ENCODE results near the gene APP.
"Not testable (repeated sequence)": the region's sequence is repeated elsewhere in the genome, so short reads cannot be mapped to it uniquely, and the experiment has no call there.

APP gene

GRCh38 chr21:26013970-26014369 is 156.6 kb downstream of the APP start:
- DNase-seq = no peak

DNA sequence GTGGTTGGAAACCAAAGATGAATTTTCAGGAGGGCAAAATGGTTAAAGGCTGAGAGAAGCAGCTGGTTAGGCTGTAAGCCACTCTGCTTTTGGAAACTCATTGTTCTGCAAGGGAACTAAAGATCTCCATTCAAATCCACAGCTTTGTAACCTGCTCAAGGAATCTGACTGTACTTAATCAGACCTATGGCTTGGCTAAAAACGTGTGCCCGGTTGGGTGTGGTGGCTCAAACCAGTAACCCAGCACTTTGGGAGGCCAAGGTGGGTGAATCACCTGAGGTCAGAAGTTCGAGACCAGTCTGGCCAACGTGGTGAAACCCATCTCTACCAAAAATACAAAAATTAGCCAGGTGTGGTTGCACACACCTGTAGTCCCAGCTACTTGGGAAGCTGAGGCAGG is 158.1 kb downstream of the APP start:
- not testable (repeated sequence) for DNase-seq

GRCh38 chr21:26011292-26011940 is 159.2 kb downstream of the APP start:
- DNase-seq = no peak

- DNase-seq = no peak
These were observed 162.5 kb downstream of the APP start for GRCh38 chr21:26007951-26008498.

DNA sequence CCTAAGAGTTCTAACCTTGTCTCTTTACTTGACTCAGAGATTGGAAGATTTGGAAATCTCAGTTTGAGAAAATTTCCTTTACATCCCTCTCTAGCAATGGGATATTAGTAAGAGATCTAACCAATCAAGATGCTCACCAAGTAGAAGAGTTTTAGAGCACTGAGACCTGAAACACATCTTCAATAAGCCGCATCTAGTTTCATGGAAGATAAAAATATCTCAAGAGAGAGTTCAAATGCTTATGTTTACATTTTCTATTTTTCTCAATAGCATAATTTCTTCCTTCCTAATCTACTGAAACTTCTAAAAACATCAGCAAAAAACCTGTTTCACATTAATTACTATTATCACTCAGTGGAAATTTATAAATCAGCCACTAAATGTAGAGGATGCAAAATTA is 165.1 kb downstream of the APP start:
- no peak for DNase-seq

GRCh38 chr21:26003404-26003803 is 167.2 kb downstream of the APP start:
- DNase-seq = no peak

DNA sequence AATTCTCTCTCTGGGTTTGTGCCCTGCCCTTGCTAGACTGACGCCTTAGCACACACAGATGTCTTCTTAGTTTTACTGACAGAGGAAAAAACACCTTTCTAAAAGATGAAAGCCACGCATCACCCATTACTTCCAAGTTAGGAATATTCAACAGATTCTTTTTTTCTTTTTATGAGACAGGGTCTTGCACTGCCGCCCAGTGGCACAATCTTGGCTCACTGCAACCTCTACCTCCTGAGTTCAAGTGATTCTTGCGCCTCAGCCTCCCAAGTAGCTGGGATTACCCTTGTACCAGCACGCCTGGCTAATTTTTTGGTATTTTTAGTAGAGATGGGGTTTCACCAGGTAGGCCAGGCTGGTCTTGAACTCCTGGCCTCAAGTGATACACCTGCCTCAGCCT is 169.2 kb downstream of the APP start:
- DNase-seq = no peak

- peak; percentile 7 for DNase-seq
These were observed 170.5 kb downstream of the APP start for GRCh38 chr21:25999921-26000582.

DNA sequence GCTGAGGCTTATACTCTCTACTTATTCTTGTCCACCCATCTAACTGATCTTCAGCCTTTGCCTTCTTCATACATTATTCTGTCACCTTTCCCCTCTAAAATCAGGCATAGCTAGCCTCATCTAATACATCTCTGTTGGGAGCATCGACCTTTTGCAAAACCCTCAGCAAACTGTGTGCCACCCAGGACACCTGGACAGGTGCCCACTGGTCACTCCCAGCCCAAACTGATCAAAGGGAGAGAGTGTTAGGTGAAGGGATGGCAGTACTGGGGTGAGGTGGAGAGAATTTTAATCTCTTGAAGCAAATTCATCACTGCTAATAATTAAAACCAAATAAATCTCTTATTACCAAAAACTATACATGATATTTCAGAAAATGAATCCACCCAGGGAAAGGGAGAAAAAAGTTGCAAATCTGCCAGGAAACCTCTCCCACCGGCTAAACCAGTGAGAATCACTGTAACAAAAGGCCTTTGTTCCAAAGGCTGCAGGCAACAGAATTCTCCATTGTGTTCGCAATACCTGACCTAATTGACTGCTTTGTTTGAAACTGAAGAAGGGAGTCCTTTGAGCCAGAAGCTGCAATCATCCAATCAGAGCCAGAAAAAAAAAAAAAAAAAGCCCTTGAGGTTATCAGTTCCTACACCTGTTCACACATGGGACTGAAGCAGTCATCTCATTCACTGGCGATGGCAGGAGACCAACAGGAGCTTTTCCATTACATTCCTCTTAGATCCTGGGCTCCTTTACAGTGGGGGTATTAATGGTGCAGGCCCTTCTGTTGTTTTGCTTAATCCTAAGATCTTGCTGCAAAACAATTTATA is 172.6 kb downstream of the APP start:
- no peak for DNase-seq

DNA sequence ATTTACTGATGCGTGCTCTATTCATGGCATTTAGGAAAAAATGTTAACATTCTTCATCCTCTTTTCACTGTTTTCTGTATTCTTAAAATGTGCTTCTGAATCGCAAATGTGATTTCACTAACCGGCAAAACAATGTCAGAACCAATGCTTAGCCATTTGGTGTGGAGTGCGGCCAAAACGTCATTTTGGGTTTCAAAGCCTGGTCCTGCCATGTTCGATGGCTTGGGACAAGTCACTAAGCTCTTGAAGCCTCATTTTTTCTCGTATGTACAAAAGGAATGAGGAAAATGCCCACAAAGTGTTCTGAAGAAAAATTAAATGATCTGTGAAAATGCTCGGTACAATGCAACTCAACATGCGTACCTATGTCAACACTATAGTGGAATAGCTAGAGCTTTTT is 175.3 kb downstream of the APP start:
- no peak for DNase-seq

DNA sequence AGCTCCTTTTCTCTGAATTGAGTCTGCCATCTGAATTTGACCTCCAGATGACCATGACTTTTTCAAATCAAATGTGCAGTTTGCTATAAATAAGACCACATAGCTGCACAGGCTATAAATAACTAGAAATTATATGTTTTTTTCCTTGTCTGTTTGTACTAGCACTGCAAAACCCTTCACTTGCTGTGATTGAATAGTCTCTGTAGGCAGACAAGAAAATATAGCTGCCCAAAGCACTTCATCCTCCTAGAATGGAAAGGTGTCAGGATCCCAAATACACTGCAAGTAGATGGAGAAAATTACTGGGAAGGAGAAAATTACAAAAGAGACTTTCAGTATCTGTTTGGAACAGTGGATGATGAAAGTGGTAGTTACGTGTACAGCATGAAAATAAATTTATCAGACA is 175.8 kb downstream of the APP start:
- DNase-seq = no peak

GRCh38 chr21:25988738-25989137 is 181.8 kb downstream of the APP start:
- no peak for DNase-seq

GRCh38 chr21:25987531-25987930 is 183.0 kb downstream of the APP start:
- DNase-seq = no peak

DNA sequence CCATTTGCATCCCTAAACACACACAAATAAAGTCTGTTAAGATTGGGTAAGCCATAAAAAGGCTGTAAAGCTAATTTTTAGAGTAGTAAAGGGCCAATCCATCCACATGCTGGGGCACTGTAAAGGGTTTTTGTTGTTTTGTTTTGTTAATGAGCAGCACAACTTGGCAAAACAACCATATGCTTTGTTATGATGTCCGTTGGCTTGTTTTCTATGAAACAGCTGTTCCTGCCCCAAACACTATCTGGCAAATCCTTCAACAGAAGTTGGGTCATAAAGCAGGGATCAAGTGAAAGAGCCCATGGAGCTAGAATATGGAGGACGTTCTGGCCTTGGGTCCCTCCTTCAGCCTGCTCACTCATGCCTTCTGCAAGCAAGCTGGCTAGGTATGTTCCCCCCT is 183.6 kb downstream of the APP start:
- no peak for DNase-seq

DNA sequence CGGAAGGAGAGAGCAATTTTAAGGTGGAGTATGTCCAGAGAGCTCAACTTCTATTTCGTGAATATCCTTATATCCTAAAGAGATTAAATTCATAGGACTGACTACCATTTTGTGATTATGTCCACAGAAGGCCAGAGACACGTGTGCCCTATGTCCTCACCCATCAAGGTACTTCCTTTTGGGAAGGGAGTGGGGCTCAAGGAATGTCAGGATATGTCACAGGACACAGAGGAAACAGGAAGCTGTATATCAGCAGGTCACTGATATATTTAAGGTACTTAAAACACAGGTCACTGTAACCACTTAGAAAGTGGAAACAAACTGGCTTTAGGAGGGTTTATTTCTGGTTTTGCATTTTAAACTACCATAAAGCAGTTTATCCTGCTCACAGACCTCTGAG is 184.6 kb downstream of the APP start:
- DNase-seq = no peak

- DNase-seq = no peak
These were observed 186.0 kb downstream of the APP start for GRCh38 chr21:25984538-25984937.

DNA sequence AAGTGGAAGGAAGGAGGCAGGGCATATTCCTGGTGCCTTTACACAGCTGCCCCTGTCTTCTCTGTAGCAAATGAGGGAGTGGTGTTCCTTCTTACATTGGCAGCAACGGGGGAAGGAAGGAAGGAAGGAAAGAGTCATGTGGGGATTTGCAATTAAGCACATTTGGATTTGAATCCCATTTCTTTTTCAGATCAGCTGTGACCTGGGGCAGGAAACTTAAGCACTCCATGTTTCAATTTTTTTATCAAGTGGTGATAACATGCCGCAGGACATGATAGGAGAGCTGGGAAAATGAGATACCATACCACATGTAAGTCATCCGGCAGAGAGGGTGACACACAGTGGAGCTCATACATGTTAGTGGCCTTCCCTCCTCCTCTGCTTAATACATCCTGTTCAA is 186.8 kb downstream of the APP start:
- no peak for DNase-seq

- DNase-seq = no peak
These were observed 189.9 kb downstream of the APP start for GRCh38 chr21:25980710-25981109.

- no peak for DNase-seq
These were observed 190.5 kb downstream of the APP start for GRCh38 chr21:25979845-25980616.

DNA sequence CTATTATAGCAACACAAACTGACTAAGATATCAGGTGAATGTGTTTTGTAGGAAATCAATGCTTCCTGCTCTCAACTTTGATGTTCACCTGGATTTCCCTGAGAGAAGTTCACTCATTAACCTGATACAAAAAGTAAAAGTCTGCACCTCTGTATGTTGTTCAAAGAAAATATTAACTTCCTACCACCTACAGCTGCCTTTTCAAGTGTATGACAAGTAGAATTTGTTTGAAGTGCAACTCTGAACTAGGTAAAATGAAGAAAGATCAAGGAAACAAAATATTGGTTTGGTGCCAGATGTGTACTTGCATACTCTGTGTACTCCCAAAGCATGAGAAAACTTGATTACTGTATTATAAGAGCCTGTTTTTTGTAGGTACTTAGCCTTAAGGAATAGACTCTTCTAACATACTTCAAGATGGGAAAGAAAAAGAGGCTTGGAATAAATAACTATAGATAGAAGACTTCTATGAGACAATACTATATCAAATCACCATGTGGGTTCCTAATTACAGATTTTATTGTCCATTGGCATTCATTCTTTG is 193.4 kb downstream of the APP start:
- no peak for DNase-seq

GRCh38 chr21:25974964-25975363 is 195.6 kb downstream of the APP start:
- DNase-seq = no peak

GRCh38 chr21:25970254-25970930 is 200.2 kb downstream of the APP start:
- no peak for DNase-seq

Data from stimulated activated CD4-positive, alpha-beta T cell treated with anti-CD3 and anti-CD28 coated beads, Interleukin-12 subunit alpha, Interleukin-12 subunit beta, amount 100 ng/mL, for 4 hours (primary cell).